NCI-H2196 (cell line): Measurements from ENCODE around the gene DYSF.
"Not testable (repeated sequence)": the region's sequence is repeated elsewhere in the genome, so short reads cannot be mapped to it uniquely, and the experiment has no call there.

Experiments
- DNase-seq: peaks from one replicate; lab custom pipeline; 2025; ENCODE audit not compliant: unreplicated experiment; lab: John Stamatoyannopoulos, UW

DYSF gene

DNA sequence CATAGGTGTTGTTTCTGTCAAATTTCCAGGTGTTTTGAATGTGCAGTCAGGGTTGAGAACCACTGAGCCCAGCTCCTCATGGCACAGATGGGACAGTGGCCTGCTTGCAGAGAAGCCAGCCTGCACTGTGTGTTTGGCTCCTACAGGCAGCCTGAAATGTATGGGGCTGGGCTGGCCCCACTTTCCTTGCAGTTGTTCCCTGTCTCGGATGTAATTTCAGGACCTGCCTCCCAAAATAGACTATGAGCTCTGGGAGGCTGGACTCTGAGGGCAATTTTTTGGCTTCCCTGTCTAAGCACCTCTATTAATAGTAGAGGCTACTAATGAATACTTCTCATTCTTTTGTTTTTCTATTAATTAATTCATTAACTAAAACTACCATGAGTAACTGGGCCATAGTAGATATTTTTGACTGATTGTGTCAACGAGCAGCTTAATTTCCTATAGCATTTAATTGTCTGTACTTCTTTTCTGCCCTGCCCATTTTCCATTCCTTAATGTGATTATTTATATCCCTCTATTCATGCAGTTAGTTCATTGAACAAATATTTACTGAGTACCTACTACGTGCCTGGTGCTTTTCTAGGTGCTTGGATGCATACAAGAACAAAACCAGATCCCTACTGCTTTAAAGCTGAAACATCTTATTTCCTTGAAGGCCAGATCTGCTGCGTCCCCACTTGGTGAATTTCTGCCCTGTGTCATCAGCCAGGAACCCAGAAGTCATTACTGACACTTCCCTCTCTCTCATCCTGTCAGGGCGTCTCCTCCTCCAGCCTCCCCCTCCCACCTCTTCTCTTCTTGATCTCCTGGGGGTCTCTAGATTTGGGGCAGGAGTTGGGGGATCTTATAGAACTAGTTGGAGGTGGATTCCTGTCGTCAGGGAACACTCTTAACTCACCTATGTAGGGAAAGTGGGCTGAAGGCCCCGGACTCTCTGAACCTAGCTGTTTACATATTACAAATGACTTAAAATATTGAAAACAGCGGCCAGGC lies 16.3 kb downstream of the DYSF start:
- DNase-seq = no peak

DNA sequence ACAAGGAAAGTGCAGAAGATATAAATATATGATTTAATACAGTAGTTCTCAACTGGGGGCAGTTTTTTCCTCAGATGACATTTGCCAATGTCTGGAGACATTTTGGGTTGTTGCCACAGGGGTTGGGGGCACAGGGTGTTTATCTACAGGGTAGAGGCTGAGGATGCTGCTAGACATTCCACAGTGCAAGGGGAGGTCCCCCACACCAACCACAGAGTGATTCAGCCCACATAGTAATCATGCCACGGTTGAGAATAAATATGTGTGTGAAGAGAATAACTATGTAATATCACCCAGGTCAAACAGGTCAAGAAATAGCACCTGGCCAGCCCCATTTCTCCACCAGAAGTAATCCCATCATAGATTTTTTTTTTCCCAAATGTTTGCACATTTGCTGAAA lies 17.9 kb downstream of the DYSF start:
- DNase-seq = no peak

DNA sequence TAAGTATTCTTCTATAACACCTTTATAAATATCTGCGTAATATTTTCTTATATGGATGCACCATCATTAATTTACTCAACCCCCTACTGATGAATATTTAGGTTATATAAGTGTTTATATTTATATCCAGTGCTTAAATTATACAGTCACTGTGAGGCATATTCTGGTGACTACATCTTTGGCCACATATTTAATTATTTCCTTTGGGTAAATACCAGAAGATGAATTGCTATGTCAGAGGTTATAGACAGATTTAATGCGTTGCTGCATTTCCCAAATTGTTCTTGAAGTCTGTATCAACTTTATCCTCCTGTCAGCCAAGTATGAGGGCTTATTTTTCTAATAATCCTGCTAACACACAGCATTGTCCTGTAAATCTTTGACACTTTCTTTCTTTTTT lies 18.7 kb downstream of the DYSF start:
- no peak for DNase-seq

DNA sequence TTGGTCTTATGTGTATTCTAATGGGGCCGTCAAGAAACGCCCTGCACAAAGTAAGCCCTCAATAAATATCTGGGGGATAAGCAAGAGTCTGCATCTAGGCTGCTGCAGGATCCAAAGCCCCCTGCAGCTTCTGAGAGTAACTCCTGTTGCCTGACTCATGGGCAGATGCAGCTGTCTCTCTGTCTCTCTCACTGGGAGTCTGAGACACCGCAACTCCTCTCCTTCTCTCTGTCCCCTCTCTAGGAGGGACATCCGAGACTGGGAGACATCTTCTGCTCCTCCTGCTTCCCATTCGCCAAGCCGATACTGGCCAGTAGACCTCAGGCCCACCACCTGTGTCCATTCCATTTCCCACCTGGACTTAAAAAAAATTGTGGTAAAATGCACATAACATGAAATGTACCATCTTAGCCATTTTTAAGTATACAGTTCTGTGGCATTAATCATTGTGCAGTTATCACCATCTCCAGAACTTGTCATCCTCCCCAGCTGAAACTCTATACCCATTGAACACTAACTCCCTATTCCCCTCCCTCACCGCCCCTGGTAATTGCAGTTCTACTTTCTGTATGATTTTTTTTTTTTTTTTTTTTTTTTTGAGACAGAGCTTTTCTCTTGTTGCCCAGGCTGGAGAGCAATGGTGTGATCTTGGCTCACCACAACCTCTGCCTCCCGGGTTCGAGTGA lies 20.1 kb downstream of the DYSF start:
- no peak for DNase-seq

DNA sequence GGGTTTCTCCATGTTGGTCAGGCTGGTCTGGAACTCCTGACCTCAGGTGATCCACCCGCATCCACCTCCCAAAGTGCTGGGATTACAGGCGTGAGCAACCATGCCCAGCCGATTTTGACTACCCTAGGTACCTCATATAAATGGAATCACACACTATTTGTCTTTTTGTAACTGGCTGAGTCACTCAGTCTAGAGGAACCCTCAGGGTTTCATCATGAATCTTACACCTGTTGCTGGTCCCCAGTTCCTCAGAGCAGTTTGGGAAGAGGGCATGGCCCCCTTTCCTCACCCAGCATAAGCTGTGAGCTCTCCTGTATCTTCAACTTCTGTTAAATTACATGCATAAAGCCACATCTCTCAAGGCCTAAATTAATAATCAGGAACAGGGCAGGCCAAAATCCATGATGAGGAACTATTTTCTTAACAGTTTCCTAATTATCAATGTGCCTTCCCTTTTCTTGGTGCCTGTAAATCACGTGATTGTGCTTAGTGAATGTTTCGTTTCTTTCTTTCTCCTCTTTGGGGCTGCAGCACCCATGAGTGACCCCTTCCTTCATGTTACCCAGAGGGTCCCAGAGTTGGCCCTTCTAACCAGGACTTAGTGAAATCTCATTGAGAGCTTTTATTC lies 20.9 kb downstream of the DYSF start:
- DNase-seq = no peak

DNA sequence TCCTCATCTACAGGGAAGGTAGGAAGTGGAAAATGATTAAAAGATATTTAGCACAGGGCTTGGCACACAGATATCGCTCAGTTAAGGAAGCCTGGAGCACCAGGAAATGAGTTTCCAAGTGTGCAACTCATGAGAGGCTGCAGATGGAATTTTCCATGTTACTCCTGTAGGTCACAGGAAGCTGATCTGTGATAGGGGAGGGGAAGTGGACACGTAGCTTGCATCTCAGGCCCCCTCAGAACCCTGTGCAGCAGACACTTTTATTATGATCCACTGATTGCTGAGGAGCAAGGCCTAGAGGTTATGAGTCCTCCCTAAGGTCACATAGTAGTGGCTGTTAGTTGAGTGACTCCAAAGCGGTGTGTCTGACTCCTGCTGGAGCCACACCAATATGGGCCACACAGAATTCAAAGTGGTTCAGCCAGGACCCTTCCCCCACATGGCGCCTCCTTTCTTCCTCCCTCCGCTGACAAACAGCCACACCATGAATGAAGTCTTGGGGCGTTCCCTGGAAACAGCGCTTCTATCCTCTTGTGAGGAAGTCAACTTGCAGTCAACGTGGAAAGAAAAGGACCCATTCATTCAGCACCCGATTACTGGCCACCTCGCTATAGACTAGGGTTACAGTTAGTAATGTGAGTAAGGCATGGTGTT lies 21.5 kb downstream of the DYSF start:
- DNase-seq = no peak

DNA sequence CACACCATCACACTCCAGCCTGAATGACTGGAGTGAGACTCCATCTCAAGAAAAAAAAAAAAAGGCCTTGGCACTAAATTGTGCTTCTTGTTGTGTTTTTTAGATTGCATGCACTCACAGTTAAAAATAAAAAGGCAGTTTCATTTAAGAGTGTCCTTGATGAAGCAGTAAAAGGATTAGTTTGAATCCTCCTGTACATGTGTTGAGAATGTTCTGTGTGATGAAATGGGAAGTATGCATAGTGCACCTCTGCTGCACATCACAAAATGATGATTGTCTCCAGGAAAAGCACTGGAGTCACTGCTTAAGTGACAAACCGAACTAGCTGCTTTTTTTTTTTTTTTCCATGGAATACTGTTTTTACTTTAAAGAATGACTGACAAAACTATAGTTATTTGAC lies 23.1 kb downstream of the DYSF start:
- DNase-seq = no peak

DNA sequence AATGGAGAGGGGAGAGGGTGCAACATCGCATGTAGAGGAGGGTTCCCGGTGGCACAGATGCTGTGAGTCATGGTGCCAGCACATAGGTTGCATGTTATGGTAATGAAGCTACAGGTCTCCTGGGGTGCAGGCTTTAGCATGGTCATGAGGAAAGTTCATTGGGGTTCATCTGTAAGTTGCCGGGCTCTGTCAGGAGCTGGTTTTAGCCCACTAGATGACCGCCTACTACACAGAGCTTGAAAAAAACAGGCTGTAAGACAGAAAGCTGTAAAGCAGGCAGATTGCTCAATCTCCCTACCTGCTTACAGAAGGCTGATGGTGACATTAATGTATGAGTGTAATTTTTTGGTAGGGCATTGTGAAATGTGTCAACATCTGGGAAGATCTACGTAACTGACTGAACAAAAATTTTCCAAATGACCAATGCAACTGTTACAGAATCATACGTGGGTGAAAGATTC lies 23.9 kb downstream of the DYSF start:
- no peak for DNase-seq

DNA sequence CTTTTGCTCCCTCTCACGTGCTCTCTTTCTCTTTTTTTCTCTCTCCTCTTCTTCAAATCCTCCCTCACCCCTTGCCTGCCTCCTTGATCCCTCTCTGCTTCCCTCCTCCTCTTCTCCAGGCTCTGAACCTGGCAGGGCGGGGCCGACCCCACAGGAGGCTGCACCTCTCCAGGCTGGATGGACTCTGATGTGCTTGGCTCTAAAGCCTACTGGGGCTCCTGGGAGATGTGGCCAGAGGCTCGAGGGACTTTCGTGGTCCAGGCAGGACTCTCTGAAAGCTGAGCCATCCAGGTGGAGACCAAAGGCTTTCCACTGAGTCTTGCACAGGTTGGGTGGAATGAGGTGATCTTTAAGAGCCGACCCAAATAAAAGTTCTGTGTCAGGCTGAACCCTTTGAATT lies 25.4 kb downstream of the DYSF start:
- no peak for DNase-seq

DNA sequence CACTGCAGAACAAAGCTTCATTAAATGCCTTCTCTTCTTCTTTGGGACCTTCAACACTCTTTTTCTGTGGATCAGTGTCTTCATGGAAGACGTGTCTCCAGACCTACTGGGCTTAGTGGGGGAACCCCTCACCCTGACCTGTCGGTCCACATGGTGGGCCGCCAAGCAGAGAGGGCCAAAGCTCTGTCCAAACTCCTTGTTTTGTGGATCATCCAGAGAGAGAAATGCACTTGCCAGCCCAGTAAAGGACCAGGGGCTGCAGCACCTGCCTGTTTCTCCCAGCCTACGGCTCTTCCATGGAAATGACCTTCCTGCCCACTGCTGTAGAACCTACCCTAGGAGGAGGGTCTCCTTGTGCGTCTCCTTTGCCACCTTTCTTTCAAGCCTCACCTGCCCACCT lies 25.9 kb downstream of the DYSF start:
- no peak for DNase-seq

DNA sequence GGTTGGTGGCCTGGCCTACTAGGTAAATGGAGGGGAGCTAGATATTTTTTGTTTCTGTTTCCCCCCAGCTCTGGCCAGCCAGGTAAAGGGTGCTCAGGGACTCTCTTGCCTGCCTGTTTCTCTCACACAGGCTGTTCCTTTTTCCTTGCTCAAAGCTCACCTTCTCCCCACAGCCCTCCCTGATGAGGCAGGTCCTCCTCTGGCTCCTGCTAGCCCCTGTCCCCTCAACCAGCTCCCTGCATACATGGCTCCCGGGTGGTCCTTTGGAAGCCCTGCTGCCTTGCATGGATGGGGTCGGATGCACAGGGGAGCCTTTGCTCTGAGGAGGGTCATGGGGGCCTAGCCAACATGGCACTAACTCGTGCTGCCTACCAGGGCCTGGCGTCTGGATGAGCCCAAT lies 27.8 kb downstream of the DYSF start:
- no peak for DNase-seq

DNA sequence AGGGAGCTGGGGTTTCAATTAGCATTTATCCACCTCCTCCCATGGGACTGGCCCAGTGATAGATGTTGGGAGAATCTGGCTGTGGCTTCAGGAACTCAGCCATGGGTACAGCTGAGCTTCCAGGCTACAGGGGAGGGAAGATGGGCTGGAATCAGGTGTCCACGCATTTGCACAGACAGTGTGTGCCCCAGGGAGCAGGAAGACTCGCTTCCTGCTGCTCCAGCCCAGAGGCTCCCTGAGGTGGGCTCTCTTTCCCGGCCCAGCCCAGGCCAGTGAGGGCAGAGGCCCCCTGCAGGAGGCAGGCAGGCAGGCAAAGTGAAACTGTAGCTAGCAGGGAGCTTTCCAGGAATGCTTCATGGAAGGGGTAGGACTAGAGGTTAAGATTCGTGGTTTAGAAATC lies 28.7 kb downstream of the DYSF start:
- no peak for DNase-seq

DNA sequence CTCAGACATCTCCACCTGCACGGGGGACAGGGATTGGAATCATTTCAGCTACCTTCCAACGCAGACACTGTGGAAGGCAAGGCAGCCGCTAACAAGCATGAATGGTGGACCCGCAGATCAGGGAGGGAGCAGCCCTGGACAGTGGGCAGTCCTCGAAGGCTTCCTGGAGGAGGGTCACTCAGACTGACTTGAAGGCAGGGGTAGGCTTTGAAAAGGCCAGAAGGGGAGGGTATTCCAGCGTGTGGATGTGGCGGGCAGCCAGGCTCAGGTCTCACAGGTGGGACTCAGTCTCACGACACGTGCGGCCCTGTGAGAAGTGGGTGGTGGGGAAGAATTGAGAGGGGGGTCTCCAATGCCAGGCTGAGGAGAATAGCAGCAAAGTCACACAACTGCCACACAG lies 29.9 kb downstream of the DYSF start:
- DNase-seq = no peak

DNA sequence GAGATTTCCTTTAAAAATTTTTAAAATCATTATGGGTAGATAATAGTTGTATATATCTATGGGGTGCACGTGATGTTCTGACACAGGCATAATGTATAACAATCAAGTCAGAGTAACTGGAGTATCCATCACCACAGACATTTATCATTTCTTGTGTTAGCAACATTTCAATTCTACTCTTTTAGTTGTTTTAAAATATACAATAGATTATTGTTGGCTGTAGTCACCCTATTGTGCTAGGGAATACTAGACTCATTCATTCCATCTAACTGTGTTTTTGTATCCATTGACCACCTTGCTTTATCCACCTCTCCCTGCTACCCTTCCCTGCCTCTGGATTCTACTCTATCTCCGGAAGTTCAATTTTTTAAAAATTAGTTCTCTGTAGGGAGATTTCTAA lies 31.0 kb downstream of the DYSF start:
- DNase-seq = no peak

DNA sequence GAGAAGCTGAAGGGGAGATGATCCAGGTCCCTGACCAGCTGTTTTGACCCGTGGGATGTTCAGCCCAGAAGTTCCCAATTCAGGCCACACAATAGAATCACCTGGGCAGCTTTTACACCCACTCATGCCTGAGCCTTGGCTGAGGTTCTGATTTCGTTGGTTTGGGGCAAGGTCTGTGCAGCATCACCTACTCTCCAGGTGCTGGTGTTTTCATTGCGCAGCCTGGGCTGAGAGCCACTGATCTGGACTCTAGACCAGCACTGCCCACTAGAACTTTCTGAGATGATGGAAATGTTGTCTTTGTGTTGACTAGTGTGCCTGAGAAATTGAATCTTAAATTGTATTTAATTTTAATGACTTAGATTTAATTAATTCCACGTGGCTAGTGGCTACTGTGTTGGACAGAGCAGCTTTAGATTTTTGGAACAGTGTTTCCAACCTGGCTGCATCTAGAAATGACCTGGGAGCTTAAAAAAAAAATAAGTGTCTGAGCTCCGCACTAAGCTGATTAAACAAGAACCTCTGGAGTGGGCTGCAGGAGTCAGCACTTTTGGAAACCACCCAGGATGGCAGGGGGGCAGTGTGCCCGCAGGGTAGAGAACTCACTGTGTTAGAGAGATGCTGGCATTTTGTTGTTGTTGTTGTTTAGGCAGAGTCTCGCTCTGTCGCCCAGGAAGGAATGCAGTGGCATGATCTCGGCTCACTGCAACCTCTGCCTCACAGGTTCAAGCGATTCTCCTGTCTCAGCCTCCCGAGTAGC lies 33.7 kb downstream of the DYSF start:
- no peak for DNase-seq

DNA sequence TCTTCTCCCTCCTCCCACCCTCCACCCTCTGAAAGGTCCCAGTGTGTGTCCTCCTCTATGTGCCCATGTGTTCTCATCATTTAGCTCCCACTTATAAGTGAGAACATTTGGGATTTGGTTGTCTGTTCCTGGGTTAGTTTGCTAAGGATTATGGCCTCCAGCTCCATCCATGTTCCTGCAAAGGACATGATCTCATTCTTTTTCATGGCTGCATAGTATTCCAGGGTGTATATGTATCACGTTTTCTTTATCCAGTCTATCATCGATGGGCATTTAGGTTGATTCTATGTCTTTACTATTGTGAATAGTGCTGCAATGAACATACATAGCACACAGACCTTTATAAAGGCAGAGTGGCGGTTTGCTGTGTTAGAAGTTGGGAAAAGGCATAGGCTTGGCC lies 38.2 kb downstream of the DYSF start:
- DNase-seq = not testable (repeated sequence)

DNA sequence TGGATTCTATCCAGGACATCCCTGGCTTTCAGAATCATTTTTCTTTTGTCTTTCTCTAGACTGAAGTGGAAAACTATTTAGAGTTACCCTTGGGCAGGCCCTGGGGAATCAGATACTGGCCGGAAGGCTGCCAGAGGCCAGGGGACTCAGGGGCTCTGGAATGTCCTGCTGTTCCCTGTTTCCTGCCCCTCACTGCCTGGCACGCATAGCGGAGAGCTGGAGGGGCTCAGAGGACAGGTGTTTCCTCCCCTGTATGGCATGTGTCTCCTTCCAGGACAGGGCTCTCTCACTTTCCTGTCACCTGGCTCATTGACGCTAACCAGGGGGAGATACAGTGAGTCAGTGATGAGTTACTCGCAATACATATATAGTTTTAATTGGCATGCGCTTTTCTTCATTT lies 38.8 kb downstream of the DYSF start:
- DNase-seq = no peak

DNA sequence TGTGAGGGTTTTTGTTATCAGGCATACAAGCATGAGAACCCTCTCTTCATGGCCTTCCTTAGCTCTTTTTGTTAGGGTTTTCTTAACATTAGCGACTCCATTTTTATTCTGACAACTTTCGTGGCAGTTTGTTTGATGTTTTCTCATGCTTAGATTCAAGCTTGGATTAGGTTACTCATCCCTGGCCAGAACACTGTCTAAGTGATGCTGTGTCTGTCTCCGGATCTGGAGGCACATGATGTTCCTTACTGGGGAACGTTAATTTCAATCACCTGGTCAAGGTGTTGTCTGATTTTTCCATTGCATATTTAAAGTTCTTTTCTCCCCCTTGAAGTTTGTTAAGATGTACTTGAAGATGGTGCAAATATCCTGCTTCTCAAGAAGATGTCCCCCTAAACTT lies 40.7 kb downstream of the DYSF start:
- no peak for DNase-seq

DNA sequence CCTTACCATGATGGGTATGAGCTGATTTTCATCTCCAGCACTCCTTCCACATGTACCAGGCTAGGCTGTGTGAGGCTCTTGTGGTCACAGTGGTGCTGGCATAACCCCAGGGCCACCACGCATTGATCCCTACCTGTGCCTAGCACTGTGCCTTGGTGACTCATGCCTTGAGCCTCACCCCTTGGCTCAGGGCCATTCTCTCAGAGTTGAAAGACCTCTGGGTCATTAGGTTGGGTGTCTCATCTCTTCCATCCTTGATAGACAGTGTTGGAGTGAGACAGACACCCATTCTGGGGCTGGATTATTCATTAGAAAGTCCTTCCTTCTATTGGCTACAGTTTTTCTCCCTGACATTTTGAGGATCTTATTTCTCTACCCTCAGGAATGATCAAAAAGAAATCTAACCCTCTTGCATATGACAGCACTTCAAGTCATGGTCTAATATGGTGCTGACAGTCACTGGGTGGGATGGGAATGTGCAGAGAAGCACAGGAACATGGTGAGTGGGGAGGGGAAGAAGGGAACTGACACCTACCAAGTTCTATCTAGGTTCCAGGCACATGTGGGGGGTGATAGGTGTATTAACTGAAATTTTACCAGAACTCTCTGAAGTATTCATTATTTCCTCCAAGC lies 41.3 kb downstream of the DYSF start:
- no peak for DNase-seq

DNA sequence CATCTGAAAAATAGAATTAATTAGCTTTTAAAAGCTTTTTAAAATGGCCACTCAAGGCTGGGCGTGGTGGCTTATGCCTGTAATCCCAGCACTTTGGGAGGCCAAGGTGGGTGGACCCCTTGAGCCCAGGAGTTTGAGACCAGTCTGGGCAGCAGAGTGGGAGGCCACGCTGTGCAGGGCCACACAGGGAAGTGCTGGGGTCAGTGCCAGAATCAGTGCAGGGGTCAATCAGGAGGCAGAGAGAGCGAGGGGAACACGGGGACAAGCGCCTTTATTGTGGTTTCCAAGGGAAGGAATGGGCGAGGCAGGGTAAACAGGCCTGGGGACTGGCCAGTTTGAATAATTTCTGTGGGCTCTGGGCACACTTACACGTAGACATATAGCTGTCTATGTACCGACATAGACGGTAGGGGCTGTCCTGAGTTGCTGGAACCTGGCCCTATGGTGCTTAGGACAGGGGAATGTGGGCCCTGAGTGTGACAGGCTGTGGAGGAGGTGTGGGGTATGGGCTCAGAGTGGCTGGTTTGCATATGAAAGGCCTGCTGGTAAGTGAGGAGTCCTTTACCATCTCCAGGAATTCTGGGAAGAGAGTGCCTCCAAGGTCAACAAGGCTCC lies 42.9 kb downstream of the DYSF start:
- no peak for DNase-seq
